Daoy (cell line): ENCODE data around the gene MEGF9. TPM values are rescaled to one million over a fixed set of nuclear protein-coding genes. Genes with fewer than 3 reads are reported as not detected.

Source experiments
- DNase-seq: peaks from one replicate; pipeline ENCODE4 v3.0.0-alpha.2; 2015; ENCODE audit warnings: low read depth
- total RNA-seq: library from RNA; depleted of rRNA; stranded (reverse); fragments of >200 nt; shearing (Covaris generic); gene quantifications from 2 replicates; pipeline ENCODE4 v1.2.3, GENCODE V29; 2014

Gene MEGF9
- total RNA-seq, 1 experiment from 2014 or later: 7.1 TPM

GRCh38 chr9:120702075-120702474 lies 12.2 kb downstream of the MEGF9 start:
- DNase-seq: no peak

GRCh38 chr9:120701248-120701647 lies 13.0 kb downstream of the MEGF9 start:
- no peak for DNase-seq

GRCh38 chr9:120698766-120699165 lies 15.5 kb downstream of the MEGF9 start:
- DNase-seq: no peak

GRCh38 chr9:120697448-120697847 lies 16.8 kb downstream of the MEGF9 start:
- DNase-seq: no peak

GRCh38 chr9:120696551-120697230 lies 17.6 kb downstream of the MEGF9 start:
- DNase-seq: no peak

GRCh38 chr9:120694559-120694958 lies 19.7 kb downstream of the MEGF9 start:
- DNase-seq: no peak

- no peak for DNase-seq
Measured at GRCh38 chr9:120693700-120694008, 20.6 kb downstream of the MEGF9 start.

- DNase-seq: no peak
Measured at GRCh38 chr9:120692901-120693699, 21.2 kb downstream of the MEGF9 start.

- DNase-seq: no peak
Measured at GRCh38 chr9:120690372-120690771, 23.9 kb downstream of the MEGF9 start.

GRCh38 chr9:120689860-120690259 lies 24.4 kb downstream of the MEGF9 start:
- DNase-seq: peak; percentile 23

- no peak for DNase-seq
Measured at GRCh38 chr9:120688758-120689157, 25.5 kb downstream of the MEGF9 start.

- no peak for DNase-seq
Measured at GRCh38 chr9:120683150-120683549, 31.1 kb downstream of the MEGF9 start.

GRCh38 chr9:120681121-120681520 lies 33.1 kb downstream of the MEGF9 start:
- no peak for DNase-seq

- DNase-seq: no peak
Measured at GRCh38 chr9:120680579-120680978, 33.7 kb downstream of the MEGF9 start.

- DNase-seq: no peak
Measured at GRCh38 chr9:120680161-120680560, 34.1 kb downstream of the MEGF9 start.

- DNase-seq: no peak
Measured at GRCh38 chr9:120677965-120678364, 36.3 kb downstream of the MEGF9 start.

- no peak for DNase-seq
Measured at GRCh38 chr9:120676767-120677402, 37.4 kb downstream of the MEGF9 start.

- DNase-seq: no peak
Measured at GRCh38 chr9:120668399-120668798, 45.9 kb downstream of the MEGF9 start.

- DNase-seq: no peak
Measured at GRCh38 chr9:120663950-120664349, 50.3 kb downstream of the MEGF9 start.

GRCh38 chr9:120663380-120663779 lies 50.9 kb downstream of the MEGF9 start:
- no peak for DNase-seq

- DNase-seq: no peak
Measured at GRCh38 chr9:120662513-120662912, 51.8 kb downstream of the MEGF9 start.

- no peak for DNase-seq
Measured at GRCh38 chr9:120659676-120660075, 54.6 kb downstream of the MEGF9 start.

- no peak for DNase-seq
Measured at GRCh38 chr9:120659209-120659608, 55.1 kb downstream of the MEGF9 start.
